ENCODE measurements around the gene UCHL1. TPM values are rescaled to one million over a fixed set of nuclear protein-coding genes. Genes with fewer than 3 reads are reported as not detected.
"Not testable (repeated sequence)": the region's sequence is repeated elsewhere in the genome, so short reads cannot be mapped to it uniquely, and the experiment has no call there.

The UCHL1 gene
- polyA plus RNA-seq, 2 of the 4 experiments (the other 2 are of a cell fraction), result 953 to 1,819 TPM

DNA sequence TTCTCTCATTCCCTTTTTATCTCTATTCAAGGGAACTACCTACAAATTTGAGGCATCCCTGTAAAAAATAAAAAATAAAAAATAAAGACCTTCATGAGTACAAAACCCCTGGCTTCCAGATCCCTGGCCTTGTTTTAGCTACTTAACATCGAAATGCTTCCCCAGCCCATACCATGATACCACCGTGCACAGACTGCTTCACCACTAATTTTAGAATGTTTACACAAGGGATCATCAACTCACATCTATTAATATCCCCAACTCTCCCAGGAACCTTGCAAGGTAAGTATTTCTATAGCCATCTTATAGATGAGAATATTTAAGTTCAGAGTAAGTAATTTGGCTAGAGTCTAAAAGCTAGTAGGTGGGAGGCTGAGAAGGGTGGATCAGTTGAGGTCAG is 51.7 kb downstream of the UCHL1 start:
- CTCF ChIA-PET, result no interaction called here
- DNase-seq (ENCODE audit: low read depth in 1 of 2, low spot score in 1 of 2) (no peak), FAIRE-seq (no peak), ATAC-seq (no peak)
- TF ChIP-seq RNF2 (IDR thresholded peaks at IDR 0.05; ENCODE audit: borderline replicate concordance, low read depth) (no peak), POLR2AphosphoS2 (conservative IDR thresholded peaks at IDR 0.05; ENCODE audit: low read length) (no peak), ZFP36 (IDR thresholded peaks at IDR 0.05; ENCODE audit: borderline replicate concordance, partially characterized antibody) (no peak), BHLHE40 (IDR thresholded peaks at IDR 0.05; ENCODE audit: low read depth, low read length) (no peak), TP53 (CRISPR knock-in tag; IDR thresholded peaks at IDR 0.05) (no peak), SMC3 (IDR thresholded peaks at IDR 0.05) (no peak), JUN (IDR thresholded peaks at IDR 0.05) (no peak), HDAC2 (IDR thresholded peaks at IDR 0.05) (no peak), HOXB13 (CRISPR knock-in tag; IDR thresholded peaks at IDR 0.05; ENCODE audit: low read depth) (no peak), FOSL2 (IDR thresholded peaks at IDR 0.05) (no peak), FOSL2 (CRISPR knock-in tag; IDR thresholded peaks at IDR 0.05) (no peak)
- Histone ChIP-seq H3K4me2 (no peak overlapping the region), H3K4me3 (no peak overlapping the region), H3K27ac (no peak overlapping the region), H3K4me1 (no peaks in the 10 kb centered on the region), H3K9me3 (no peaks in the 10 kb centered on the region; the same call in 2 of the 3 replicates)
- 27% methylated on average over 2 of the region's 2 CpGs for WGBS (ENCODE audit: missing lambda C conversion rate)
- POLR2A ChIA-PET, result no interaction called here

DNA sequence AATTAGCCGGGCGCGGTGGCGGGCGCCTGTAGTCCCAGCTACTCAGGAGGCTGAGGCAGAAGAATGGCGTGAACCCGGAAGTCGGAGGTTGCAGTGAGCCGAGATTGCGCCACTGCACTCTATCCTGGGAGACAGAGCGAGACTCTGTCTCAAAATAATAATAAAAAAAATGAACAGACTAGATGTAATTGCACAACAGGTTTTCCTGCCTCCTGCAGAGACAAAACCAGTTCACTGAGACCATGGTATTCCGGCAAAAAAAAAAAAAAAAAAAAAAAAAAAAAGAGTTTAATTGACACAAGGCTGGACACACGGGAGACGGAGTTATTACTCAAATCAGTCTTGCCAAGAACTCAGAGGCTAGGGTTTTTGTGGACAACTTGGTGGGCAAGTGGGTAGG is 58.7 kb downstream of the UCHL1 start:
- 93% methylated on average over 14 of the region's 14 CpGs for WGBS (ENCODE audit: missing lambda C conversion rate)
- FAIRE-seq; POLR2A ChIA-PET; H3K4me2 ChIP-seq; ATAC-seq; H3K9me3 ChIP-seq; H3K4me3 ChIP-seq; DNase-seq (ENCODE audit: low read depth in 1 of 2, low spot score in 1 of 2); H3K27ac ChIP-seq: not testable (repeated sequence)
- CTCF ChIA-PET, result interaction anchor here (1.2 to 1.6 kb wide), 2 partner anchors 12 to 346 kb away, joined by 3 read pairs; no protein-coding TSS in a partner anchor
- peaks cover 26% of the 10 kb centered on the region for H3K4me1 ChIP-seq

DNA sequence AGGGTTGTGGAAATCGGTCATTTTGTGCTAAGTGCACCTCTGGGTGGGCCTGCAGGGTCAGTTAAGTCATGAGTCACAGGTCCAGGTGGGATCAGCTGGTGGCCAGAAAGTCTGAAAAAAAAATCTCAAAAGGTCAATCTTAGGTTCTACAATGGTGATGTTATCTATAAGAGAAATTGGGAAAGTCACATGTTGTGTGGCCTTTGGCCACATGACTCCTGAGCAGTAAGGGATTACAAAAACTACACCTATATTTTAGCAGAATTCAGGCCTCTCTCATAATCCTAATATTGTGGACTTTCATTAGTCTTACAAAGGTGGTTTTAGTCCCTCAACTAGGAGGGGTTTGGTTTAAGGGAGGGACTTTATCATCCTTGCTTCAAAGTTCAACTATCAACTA is 59.1 kb downstream of the UCHL1 start:
- Histone ChIP-seq H3K4me3 (no peak overlapping the region), H3K4me1 (peaks cover 30% of the 10 kb centered on the region), H3K27ac (0 out of 6 replicates have a peak overlapping the region, but pooled peaks of 1 of the 2 experiments have one; percentile 21), H3K9me3 (no peaks in the 10 kb centered on the region), H3K4me2 (no peak overlapping the region)
- FAIRE-seq (no peak), DNase-seq (ENCODE audit: low read depth in 1 of 2, low spot score in 1 of 2) (no peak), ATAC-seq (no peak)
- WGBS (ENCODE audit: missing lambda C conversion rate), result 38% methylated on average over 1 of the region's 1 CpG
- ChIA-PET POLR2A (no interaction called here), CTCF (interaction anchor here (1.2 to 1.6 kb wide), 2 partner anchors 13 to 346 kb away, joined by 3 read pairs; no protein-coding TSS in a partner anchor)
- TF ChIP-seq BHLHE40 (IDR thresholded peaks at IDR 0.05; ENCODE audit: low read depth, low read length), result no peak
- no peak for TF ChIP-seq MAFK (IDR thresholded peaks at IDR 0.05; ENCODE audit: partially characterized antibody)
- TF ChIP-seq, protein P1, sequence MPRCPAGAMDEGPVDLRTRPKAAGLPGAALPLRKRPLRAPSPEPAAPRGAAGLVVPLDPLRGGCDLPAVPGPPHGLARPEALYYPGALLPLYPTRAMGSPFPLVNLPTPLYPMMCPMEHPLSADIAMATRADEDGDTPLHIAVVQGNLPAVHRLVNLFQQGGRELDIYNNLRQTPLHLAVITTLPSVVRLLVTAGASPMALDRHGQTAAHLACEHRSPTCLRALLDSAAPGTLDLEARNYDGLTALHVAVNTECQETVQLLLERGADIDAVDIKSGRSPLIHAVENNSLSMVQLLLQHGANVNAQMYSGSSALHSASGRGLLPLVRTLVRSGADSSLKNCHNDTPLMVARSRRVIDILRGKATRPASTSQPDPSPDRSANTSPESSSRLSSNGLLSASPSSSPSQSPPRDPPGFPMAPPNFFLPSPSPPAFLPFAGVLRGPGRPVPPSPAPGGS (IDR thresholded peaks at IDR 0.05), result no peak
- TF ChIP-seq, protein P2, sequence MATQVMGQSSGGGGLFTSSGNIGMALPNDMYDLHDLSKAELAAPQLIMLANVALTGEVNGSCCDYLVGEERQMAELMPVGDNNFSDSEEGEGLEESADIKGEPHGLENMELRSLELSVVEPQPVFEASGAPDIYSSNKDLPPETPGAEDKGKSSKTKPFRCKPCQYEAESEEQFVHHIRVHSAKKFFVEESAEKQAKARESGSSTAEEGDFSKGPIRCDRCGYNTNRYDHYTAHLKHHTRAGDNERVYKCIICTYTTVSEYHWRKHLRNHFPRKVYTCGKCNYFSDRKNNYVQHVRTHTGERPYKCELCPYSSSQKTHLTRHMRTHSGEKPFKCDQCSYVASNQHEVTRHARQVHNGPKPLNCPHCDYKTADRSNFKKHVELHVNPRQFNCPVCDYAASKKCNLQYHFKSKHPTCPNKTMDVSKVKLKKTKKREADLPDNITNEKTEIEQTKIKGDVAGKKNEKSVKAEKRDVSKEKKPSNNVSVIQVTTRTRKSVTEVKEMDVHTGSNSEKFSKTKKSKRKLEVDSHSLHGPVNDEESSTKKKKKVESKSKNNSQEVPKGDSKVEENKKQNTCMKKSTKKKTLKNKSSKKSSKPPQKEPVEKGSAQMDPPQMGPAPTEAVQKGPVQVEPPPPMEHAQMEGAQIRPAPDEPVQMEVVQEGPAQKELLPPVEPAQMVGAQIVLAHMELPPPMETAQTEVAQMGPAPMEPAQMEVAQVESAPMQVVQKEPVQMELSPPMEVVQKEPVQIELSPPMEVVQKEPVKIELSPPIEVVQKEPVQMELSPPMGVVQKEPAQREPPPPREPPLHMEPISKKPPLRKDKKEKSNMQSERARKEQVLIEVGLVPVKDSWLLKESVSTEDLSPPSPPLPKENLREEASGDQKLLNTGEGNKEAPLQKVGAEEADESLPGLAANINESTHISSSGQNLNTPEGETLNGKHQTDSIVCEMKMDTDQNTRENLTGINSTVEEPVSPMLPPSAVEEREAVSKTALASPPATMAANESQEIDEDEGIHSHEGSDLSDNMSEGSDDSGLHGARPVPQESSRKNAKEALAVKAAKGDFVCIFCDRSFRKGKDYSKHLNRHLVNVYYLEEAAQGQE (IDR thresholded peaks at IDR 0.05), result no peak
- TF ChIP-seq NFE2L2 (conservative IDR thresholded peaks at IDR 0.05; ENCODE audit: low read length), result no peak
- TF ChIP-seq TP53 (CRISPR knock-in tag; IDR thresholded peaks at IDR 0.05), result no peak
- TF ChIP-seq, protein P3, sequence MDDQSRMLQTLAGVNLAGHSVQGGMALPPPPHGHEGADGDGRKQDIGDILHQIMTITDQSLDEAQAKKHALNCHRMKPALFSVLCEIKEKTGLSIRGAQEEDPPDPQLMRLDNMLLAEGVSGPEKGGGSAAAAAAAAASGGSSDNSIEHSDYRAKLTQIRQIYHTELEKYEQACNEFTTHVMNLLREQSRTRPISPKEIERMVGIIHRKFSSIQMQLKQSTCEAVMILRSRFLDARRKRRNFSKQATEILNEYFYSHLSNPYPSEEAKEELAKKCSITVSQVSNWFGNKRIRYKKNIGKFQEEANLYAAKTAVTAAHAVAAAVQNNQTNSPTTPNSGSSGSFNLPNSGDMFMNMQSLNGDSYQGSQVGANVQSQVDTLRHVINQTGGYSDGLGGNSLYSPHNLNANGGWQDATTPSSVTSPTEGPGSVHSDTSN (IDR thresholded peaks at IDR 0.05), result no peak
- TF ChIP-seq CHD4 (IDR thresholded peaks at IDR 0.05; ENCODE audit: borderline replicate concordance), result no peak
- TF ChIP-seq MAZ (IDR thresholded peaks at IDR 0.05; ENCODE audit: borderline replicate concordance, low read depth, low read length), result no peak
- TF ChIP-seq ZSCAN20 (CRISPR knock-in tag; IDR thresholded peaks at IDR 0.05), result no peak
- no peak for TF ChIP-seq JUN (IDR thresholded peaks at IDR 0.05)
- no peak for TF ChIP-seq RCOR1 (IDR thresholded peaks at IDR 0.05; ENCODE audit: low read depth, low read length)
- no peak for TF ChIP-seq HOXA7 (CRISPR knock-in tag; IDR thresholded peaks at IDR 0.05)
- no peak for TF ChIP-seq NR3C1 (IDR thresholded peaks at IDR 0.05)
- TF ChIP-seq TFCP2L1 (CRISPR knock-in tag; IDR thresholded peaks at IDR 0.05), result no peak
